HepG2 (cell line): ENCODE results near the gene VWA7. TPM values are rescaled to one million over a fixed set of nuclear protein-coding genes. Genes with fewer than 3 reads are reported as not detected.

Source experiments
- AGO2 ChIP-seq: fragments of 200-400 bp; formaldehyde crosslinking; optimal IDR thresholded peaks from 2 replicates; pipeline ENCODE3; 2017; ENCODE audit warnings: mild to moderate bottlenecking, low read depth, low read length, moderate library complexity
- CBX1 ChIP-seq: IDR thresholded peaks from one replicate; pipeline ENCODE4 v1.6.1; 2016; ENCODE audit warnings: antibody characterized with exemption, low read depth
- CHCHD3 ChIP-seq: sonication (generic); formaldehyde crosslinking; IDR thresholded peaks from 2 replicates; pipeline ENCODE4 v1.8.0; 2022; ENCODE audit warnings: mild to moderate bottlenecking, missing genetic modification reagents, moderate library complexity
- EHMT2 ChIP-seq: fragments of 200-600 bp; sonication (generic); IDR thresholded peaks from 2 replicates; pipeline ENCODE4 v1.7.0; 2017; ENCODE audit warnings: antibody characterized with exemption, low read depth, low read length, borderline replicate concordance
- GABPB1 ChIP-seq: IDR thresholded peaks from 2 replicates; pipeline ENCODE4 v1.6.1; 2016; ENCODE audit warnings: mild to moderate bottlenecking, missing genetic modification reagents, moderate library complexity, missing compliant biosample characterization
- GPBP1L1 ChIP-seq: sonication (generic); formaldehyde crosslinking; IDR thresholded peaks from 2 replicates; pipeline ENCODE4 v1.5.0; 2020; ENCODE audit warnings: mild to moderate bottlenecking, missing genetic modification reagents
- IKZF4 ChIP-seq: sonication (generic); formaldehyde crosslinking; IDR thresholded peaks from 2 replicates; pipeline ENCODE4 v1.5.1; 2020; ENCODE audit warnings: borderline replicate concordance, mild to moderate bottlenecking, low read depth, missing genetic modification reagents; ENCODE audit errors: not compliant biosample characterization
- MAFG ChIP-seq: sonication (generic); formaldehyde crosslinking; IDR thresholded peaks from 2 replicates; pipeline ENCODE4 v1.5.1; 2020; ENCODE audit warnings: mild to moderate bottlenecking, missing genetic modification reagents
- POLR2AphosphoS5 ChIP-seq: IDR thresholded peaks from 2 replicates; pipeline ENCODE4 v1.6.1; 2012; ENCODE audit warnings: low read depth, low read length
- RFXAP ChIP-seq: sonication (generic); formaldehyde crosslinking; IDR thresholded peaks from 2 replicates; pipeline ENCODE4 v1.4.0; 2020; ENCODE audit warnings: missing genetic modification reagents, borderline replicate concordance
- SOX5 ChIP-seq: IDR thresholded peaks from 2 replicates; pipeline ENCODE4 v1.6.1; 2016; ENCODE audit warnings: borderline replicate concordance
- SRSF4 ChIP-seq: fragments of 200-400 bp; formaldehyde crosslinking; IDR thresholded peaks from one replicate; pipeline ENCODE4 v1.6.1; 2018; ENCODE audit warnings: mild to moderate bottlenecking, low read depth, low read length, moderate library complexity; ENCODE audit not compliant: poor library complexity, severe bottlenecking
- TAF1 ChIP-seq: sonication (generic); formaldehyde crosslinking; IDR thresholded peaks from 2 replicates; pipeline ENCODE4 v1.4.0; 2020; ENCODE audit warnings: missing genetic modification reagents
- TOPORS ChIP-seq: sonication (generic); formaldehyde crosslinking; IDR thresholded peaks from 2 replicates; pipeline ENCODE4 v1.8.0; 2023; ENCODE audit warnings: mild to moderate bottlenecking, missing genetic modification reagents
- ZFP36L1 ChIP-seq: sonication (generic); formaldehyde crosslinking; IDR thresholded peaks from 2 replicates; pipeline ENCODE4 v1.8.0; 2022; ENCODE audit warnings: mild to moderate bottlenecking, missing genetic modification reagents, moderate library complexity
- ZNF3 ChIP-seq: IDR thresholded peaks from 2 replicates; pipeline ENCODE4 v1.7.0; 2017; ENCODE audit warnings: inconsistent platforms
- ZNF460 ChIP-seq: sonication (generic); formaldehyde crosslinking; IDR thresholded peaks from 2 replicates; pipeline ENCODE4 v1.5.1; 2020; ENCODE audit warnings: missing genetic modification reagents, mild to moderate bottlenecking, borderline replicate concordance
- ZNF616 ChIP-seq: sonication (generic); formaldehyde crosslinking; IDR thresholded peaks from 2 replicates; pipeline ENCODE4 v1.5.0; 2020; ENCODE audit warnings: low read depth, mild to moderate bottlenecking, missing genetic modification reagents
- ZNF746 ChIP-seq: sonication (generic); formaldehyde crosslinking; IDR thresholded peaks from 2 replicates; pipeline ENCODE4 v1.8.0; 2022; ENCODE audit warnings: mild to moderate bottlenecking, missing genetic modification reagents
- ZNF749 ChIP-seq: sonication (generic); formaldehyde crosslinking; IDR thresholded peaks from 2 replicates; pipeline ENCODE4 v1.8.0; 2022; ENCODE audit warnings: mild to moderate bottlenecking, missing genetic modification reagents, moderate library complexity, borderline replicate concordance
- polyA plus RNA-seq, 8 experiments: library from polyadenylated mRNA; depleted of rRNA in 3 of 8; stranded (reverse) in 7 of 8; unstranded in 1 of 8; fragments of >200 nt; fragmentation: Illumina TruSeq in 4 of 8; extraction: Trizol in 4 of 8; gene quantifications; 2 replicates each; pipeline versions ENCODE4 v1.2.1 to v1.2.3, GENCODE V29; 2011 to 2016; ENCODE audit warnings: low read depth in 4 of 8, missing spikeins in 1 of 8, mixed read lengths in 1 of 8; ENCODE audit not compliant: insufficient read depth in 1 of 8
- total RNA-seq, 5 experiments: library from RNA; depleted of rRNA; stranded (reverse); fragments of >200 nt; fragmentation: Illumina TruSeq; extraction: Trizol; gene quantifications; 2 replicates each; pipeline ENCODE4 v1.2.3, GENCODE V29; 2016; ENCODE audit warnings: low read depth in 1 of 5
- TF ChIP-seq, protein P1 (sequence below): sonication (generic); formaldehyde crosslinking; IDR thresholded peaks from 2 replicates; pipeline ENCODE4 v1.8.1; 2023; ENCODE audit warnings: mild to moderate bottlenecking, moderate library complexity, missing genetic modification reagents
- TF ChIP-seq, protein P2 (sequence below): IDR thresholded peaks from 2 replicates; pipeline ENCODE4 v1.6.1; 2016
- TF ChIP-seq, protein P3 (sequence below): sonication (generic); formaldehyde crosslinking; conservative IDR thresholded peaks from 2 replicates; pipeline ENCODE4 v1.4.0; 2020; ENCODE audit warnings: mild to moderate bottlenecking, missing genetic modification reagents, moderate library complexity

VWA7 gene
- total and polyA plus RNA-seq, 2 of the 13 experiments (the other 11 are each of a cell fraction or from before 2014, with no cell fraction given), result 0.86 to 3.3 TPM

GRCh38 chr6:31729979-31730630 lies 47.0 kb downstream of the VWA7 start (continued):
- TF ChIP-seq ZNF616 (CRISPR knock-in tag) (peak; percentile 79; the same call in 1 of the 2 replicates), ZNF3 (no peak), GABPB1 (CRISPR knock-in tag) (peak; percentile 59; the same call in 1 of the 2 replicates), SRSF4 (peak; percentile 98), SOX5 (CRISPR knock-in tag) (no peak), ZNF746 (CRISPR knock-in tag) (no peak), CBX1 (peak; percentile 1), ZFP36L1 (CRISPR knock-in tag) (no peak), CHCHD3 (CRISPR knock-in tag) (no peak), GPBP1L1 (CRISPR knock-in tag) (no peak), IKZF4 (no peak), ZNF749 (no peak), RFXAP (peak; percentile 16; the same call in 1 of the 2 replicates), MAFG (no peak), EHMT2 (no peak), ZNF460 (CRISPR knock-in tag) (peak; percentile 15; the same call in 1 of the 2 replicates), AGO2 (peak; percentile 100), POLR2AphosphoS5 (peak; percentile 66), TAF1 (CRISPR knock-in tag) (peak; percentile 1), TOPORS (CRISPR knock-in tag) (peak; percentile 92)
- TF ChIP-seq, protein P1, sequence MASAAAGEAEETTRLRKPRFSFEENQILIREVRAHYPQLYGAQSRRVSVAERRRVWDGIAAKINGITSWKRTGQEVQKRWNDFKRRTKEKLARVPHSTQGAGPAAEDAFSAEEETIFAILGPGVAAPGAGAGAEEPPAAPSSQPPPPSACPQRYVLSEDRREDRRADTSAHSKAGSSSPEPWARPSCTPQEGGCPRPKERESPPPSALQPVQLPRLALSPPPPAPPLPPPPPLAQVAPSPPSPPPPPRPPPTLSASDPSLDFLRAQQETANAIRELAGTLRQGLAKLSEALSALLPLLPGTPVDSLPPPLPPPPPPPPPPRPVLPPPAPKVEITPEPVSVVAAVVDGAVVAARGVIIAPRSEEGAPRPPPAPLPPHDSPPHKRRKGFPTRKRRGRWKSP (CRISPR knock-in tag), result peak; percentile 89; the same call in 1 of the 2 replicates
- TF ChIP-seq, protein P2, sequence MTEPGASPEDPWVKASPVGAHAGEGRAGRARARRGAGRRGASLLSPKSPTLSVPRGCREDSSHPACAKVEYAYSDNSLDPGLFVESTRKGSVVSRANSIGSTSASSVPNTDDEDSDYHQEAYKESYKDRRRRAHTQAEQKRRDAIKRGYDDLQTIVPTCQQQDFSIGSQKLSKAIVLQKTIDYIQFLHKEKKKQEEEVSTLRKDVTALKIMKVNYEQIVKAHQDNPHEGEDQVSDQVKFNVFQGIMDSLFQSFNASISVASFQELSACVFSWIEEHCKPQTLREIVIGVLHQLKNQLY, result no peak
- TF ChIP-seq, protein P3, sequence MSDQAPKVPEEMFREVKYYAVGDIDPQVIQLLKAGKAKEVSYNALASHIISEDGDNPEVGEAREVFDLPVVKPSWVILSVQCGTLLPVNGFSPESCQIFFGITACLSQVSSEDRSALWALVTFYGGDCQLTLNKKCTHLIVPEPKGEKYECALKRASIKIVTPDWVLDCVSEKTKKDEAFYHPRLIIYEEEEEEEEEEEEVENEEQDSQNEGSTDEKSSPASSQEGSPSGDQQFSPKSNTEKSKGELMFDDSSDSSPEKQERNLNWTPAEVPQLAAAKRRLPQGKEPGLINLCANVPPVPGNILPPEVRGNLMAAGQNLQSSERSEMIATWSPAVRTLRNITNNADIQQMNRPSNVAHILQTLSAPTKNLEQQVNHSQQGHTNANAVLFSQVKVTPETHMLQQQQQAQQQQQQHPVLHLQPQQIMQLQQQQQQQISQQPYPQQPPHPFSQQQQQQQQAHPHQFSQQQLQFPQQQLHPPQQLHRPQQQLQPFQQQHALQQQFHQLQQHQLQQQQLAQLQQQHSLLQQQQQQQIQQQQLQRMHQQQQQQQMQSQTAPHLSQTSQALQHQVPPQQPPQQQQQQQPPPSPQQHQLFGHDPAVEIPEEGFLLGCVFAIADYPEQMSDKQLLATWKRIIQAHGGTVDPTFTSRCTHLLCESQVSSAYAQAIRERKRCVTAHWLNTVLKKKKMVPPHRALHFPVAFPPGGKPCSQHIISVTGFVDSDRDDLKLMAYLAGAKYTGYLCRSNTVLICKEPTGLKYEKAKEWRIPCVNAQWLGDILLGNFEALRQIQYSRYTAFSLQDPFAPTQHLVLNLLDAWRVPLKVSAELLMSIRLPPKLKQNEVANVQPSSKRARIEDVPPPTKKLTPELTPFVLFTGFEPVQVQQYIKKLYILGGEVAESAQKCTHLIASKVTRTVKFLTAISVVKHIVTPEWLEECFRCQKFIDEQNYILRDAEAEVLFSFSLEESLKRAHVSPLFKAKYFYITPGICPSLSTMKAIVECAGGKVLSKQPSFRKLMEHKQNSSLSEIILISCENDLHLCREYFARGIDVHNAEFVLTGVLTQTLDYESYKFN (CRISPR knock-in tag), result peak; percentile 2; the same call in 1 of the 2 replicates
